ENCODE measurements around the gene KPNA6. TPM values are rescaled to one million over a fixed set of nuclear protein-coding genes. Genes with fewer than 3 reads are reported as not detected.

Gene KPNA6
- total RNA-seq, 1 donor from 2014 or later: 47.0 TPM

GRCh38 chr1:32219022-32219421, 111.2 kb downstream of the KPNA6 start:
- TF ChIP-seq CTCF (IDR thresholded peaks at IDR 0.05; ENCODE audit: insufficient read depth, low read length, poor library complexity, severe bottlenecking): no peak
- Histone ChIP-seq H3K27me3 (ENCODE audit: control insufficient read depth, insufficient read depth, low read length) (no peaks in the 10 kb centered on the region), H3K4me3 (ENCODE audit: low read depth, low read length) (no peak overlapping the region), H3K36me3 (ENCODE audit: control insufficient read depth, insufficient read depth, low read length) (peaks cover 1% of the 10 kb centered on the region)
- no peak for DNase-seq (ENCODE audit: low read depth)

GRCh38 chr1:32220746-32221580, 113.1 kb downstream of the KPNA6 start:
- Histone ChIP-seq H3K36me3 (ENCODE audit: control insufficient read depth, insufficient read depth, low read length) (peaks cover 1% of the 10 kb centered on the region), H3K4me3 (ENCODE audit: low read depth, low read length) (peak overlapping the region; percentile 93), H3K27me3 (ENCODE audit: control insufficient read depth, insufficient read depth, low read length) (no peaks in the 10 kb centered on the region)
- DNase-seq (ENCODE audit: low read depth): no peak
- no peak for TF ChIP-seq CTCF (IDR thresholded peaks at IDR 0.05; ENCODE audit: insufficient read depth, low read length, poor library complexity, severe bottlenecking)

- no peak for TF ChIP-seq CTCF (IDR thresholded peaks at IDR 0.05; ENCODE audit: insufficient read depth, low read length, poor library complexity, severe bottlenecking)
Measured at GRCh38 chr1:32221581-32221979, 113.7 kb downstream of the KPNA6 start.

GRCh38 chr1:32221980-32222755, 114.3 kb downstream of the KPNA6 start, which contains the start of the genes EIF3I and TMEM234:
EIF3I (plus strand) TSS chr1:32222407; CDS start chr1:32222442, 35 bp downstream.
TMEM234 (minus strand) TSS chr1:32222353; CDS start chr1:32222322, 31 bp downstream.
- no peak for TF ChIP-seq CTCF (IDR thresholded peaks at IDR 0.05; ENCODE audit: insufficient read depth, low read length, poor library complexity, severe bottlenecking)
- peaks cover 1% of the 10 kb centered on the region for H3K36me3 ChIP-seq (ENCODE audit: control insufficient read depth, insufficient read depth, low read length)
- DNase-seq (ENCODE audit: low read depth): no peak
- no peaks in the 10 kb centered on the region for H3K27me3 ChIP-seq (ENCODE audit: control insufficient read depth, insufficient read depth, low read length)
- peak within 1 kb of the TSS; percentile 93 for H3K4me3 ChIP-seq (ENCODE audit: low read depth, low read length)

More at GRCh38 chr1:32221581-32221979, 113.7 kb downstream of the KPNA6 start:
- H3K36me3 ChIP-seq (ENCODE audit: control insufficient read depth, insufficient read depth, low read length): peaks cover 1% of the 10 kb centered on the region
- H3K4me3 ChIP-seq (ENCODE audit: low read depth, low read length): peak overlapping the region; percentile 93
- no peaks in the 10 kb centered on the region for H3K27me3 ChIP-seq (ENCODE audit: control insufficient read depth, insufficient read depth, low read length)
- no peak for DNase-seq (ENCODE audit: low read depth)

GRCh38 chr1:32223683-32224082, 115.8 kb downstream of the KPNA6 start:
- H3K27me3 ChIP-seq (ENCODE audit: control insufficient read depth, insufficient read depth, low read length): no peaks in the 10 kb centered on the region
- H3K36me3 ChIP-seq (ENCODE audit: control insufficient read depth, insufficient read depth, low read length): peaks cover 3% of the 10 kb centered on the region
- no peak for DNase-seq (ENCODE audit: low read depth)
- H3K4me3 ChIP-seq (ENCODE audit: low read depth, low read length): no peak overlapping the region
- TF ChIP-seq CTCF (IDR thresholded peaks at IDR 0.05; ENCODE audit: insufficient read depth, low read length, poor library complexity, severe bottlenecking): no peak
